Measurements from ENCODE around the gene NIM1K. TPM values are rescaled to one million over a fixed set of nuclear protein-coding genes. Genes with fewer than 3 reads are reported as not detected.

The NIM1K gene
- total RNA-seq, 1 donor from 2014 or later, result 6.0 TPM

GRCh38 chr5:43150075-43150474, 42.0 kb upstream of the NIM1K start:
- H3K27ac ChIP-seq, result no peak overlapping the region
- no peak for ATAC-seq
- H3K9me3 ChIP-seq, result no peaks in the 10 kb centered on the region
- H3K4me3 ChIP-seq, result no peak overlapping the region
- H3K36me3 ChIP-seq, result peaks cover 12% of the 10 kb centered on the region
- intact Hi-C loops (cut with DNase I), result no loop called here
- no peak for DNase-seq
- no peaks in the 10 kb centered on the region for H3K27me3 ChIP-seq
- no peak for TF ChIP-seq CTCF (IDR thresholded peaks at IDR 0.05)
- no peaks in the 10 kb centered on the region for H3K4me1 ChIP-seq

GRCh38 chr5:43150748-43151147, 41.3 kb upstream of the NIM1K start:
- Histone ChIP-seq H3K36me3 (peaks cover 9% of the 10 kb centered on the region), H3K4me3 (no peak overlapping the region), H3K9me3 (no peaks in the 10 kb centered on the region), H3K27ac (no peak overlapping the region), H3K4me1 (no peaks in the 10 kb centered on the region), H3K27me3 (no peaks in the 10 kb centered on the region)
- DNase-seq, result no peak
- intact Hi-C loops (cut with DNase I), result no loop called here
- no peak for TF ChIP-seq CTCF (IDR thresholded peaks at IDR 0.05)
- no peak for ATAC-seq

GRCh38 chr5:43152946-43153345, 39.1 kb upstream of the NIM1K start:
- Histone ChIP-seq H3K36me3 (peaks cover 6% of the 10 kb centered on the region), H3K4me1 (no peaks in the 10 kb centered on the region), H3K4me3 (no peak overlapping the region), H3K9me3 (no peaks in the 10 kb centered on the region), H3K27me3 (no peaks in the 10 kb centered on the region), H3K27ac (no peak overlapping the region)
- TF ChIP-seq CTCF (IDR thresholded peaks at IDR 0.05), result no peak
- no peak for ATAC-seq
- intact Hi-C loops (cut with DNase I), result no loop called here
- DNase-seq, result no peak

- Histone ChIP-seq H3K9me3 (no peaks in the 10 kb centered on the region), H3K27me3 (no peaks in the 10 kb centered on the region), H3K4me3 (no peak overlapping the region), H3K36me3 (no peaks in the 10 kb centered on the region), H3K27ac (no peak overlapping the region), H3K4me1 (no peaks in the 10 kb centered on the region)
- ATAC-seq (no peak), DNase-seq (no peak)
- intact Hi-C loops (cut with DNase I), result no loop called here
- TF ChIP-seq CTCF (IDR thresholded peaks at IDR 0.05), result no peak
These were observed 37.6 kb upstream of the NIM1K start for GRCh38 chr5:43154469-43154868.

- no peaks in the 10 kb centered on the region for H3K36me3 ChIP-seq
- intact Hi-C loops (cut with DNase I), result no loop called here
- ATAC-seq, result no peak
These were observed 36.5 kb upstream of the NIM1K start for GRCh38 chr5:43155394-43156096.

More at GRCh38 chr5:43155394-43156096, 36.5 kb upstream of the NIM1K start:
- Histone ChIP-seq H3K4me1 (no peaks in the 10 kb centered on the region), H3K9me3 (no peaks in the 10 kb centered on the region), H3K4me3 (no peak overlapping the region), H3K27me3 (no peaks in the 10 kb centered on the region), H3K27ac (no peak overlapping the region)
- no peak for DNase-seq
- TF ChIP-seq CTCF (IDR thresholded peaks at IDR 0.05), result no peak
